Neural progenitor cell (in vitro differentiated cells): ENCODE results near the gene BEST2.

Experiments
- CTCF ChIP-seq: fragments of 200-600 bp; sonication (generic); IDR thresholded peaks from 2 replicates; pipeline ENCODE4 v1.5.1; 2017; ENCODE audit warnings: antibody characterized with exemption, mild to moderate bottlenecking
- EZH2 ChIP-seq: fragments of 200-600 bp; sonication (generic); IDR thresholded peaks from 2 replicates; pipeline ENCODE4 v1.6.1; 2017; ENCODE audit warnings: antibody characterized with exemption, mild to moderate bottlenecking, moderate library complexity

DNA sequence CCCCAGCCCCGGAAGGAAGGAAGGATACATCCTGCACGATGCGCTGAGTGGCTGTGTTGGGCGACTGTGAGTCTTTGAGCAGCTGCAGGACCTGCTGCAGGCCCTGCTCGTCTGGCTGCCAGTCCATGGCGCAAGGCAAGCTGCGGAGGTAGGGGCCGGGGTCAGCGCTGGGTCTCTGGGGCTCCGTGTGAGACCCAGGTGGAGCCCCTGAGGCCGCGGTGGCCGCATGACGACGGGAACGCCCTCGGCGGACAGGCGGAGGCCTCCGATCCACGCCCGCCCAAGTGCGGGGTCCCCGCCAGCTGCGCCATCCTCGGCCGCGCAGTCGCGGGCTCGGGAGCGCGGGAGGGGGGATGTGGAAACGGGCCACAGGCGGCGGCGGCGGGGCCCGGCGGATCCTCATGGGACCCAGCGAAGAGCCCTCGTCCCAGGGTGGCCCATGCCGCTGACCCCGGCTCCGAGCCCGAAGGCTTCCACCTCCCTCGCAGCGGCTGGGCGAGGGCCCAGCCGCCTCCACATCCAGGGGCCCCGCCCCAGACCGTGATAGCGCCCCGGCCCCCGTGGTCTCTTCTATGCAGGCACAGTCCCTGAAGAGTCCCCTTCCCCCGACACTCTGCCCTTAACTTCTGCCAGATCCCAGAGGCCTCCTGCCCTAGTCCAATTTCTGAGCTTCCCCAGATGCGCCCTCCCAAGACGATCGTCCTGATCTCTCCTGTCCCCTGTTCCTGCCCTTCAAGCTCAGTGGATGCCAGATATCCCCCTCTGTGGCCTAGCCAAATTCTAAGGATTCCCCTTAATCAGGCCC is 30.5 kb upstream of the BEST2 start:
- TF ChIP-seq CTCF (no peak), EZH2 (no peak)
